Measurements from ENCODE around the gene OR4Q2. TPM values are rescaled to one million over a fixed set of nuclear protein-coding genes. Genes with fewer than 3 reads are reported as not detected.

The OR4Q2 gene
- total RNA-seq, 3 donors from 2014 or later = not detected

DNA sequence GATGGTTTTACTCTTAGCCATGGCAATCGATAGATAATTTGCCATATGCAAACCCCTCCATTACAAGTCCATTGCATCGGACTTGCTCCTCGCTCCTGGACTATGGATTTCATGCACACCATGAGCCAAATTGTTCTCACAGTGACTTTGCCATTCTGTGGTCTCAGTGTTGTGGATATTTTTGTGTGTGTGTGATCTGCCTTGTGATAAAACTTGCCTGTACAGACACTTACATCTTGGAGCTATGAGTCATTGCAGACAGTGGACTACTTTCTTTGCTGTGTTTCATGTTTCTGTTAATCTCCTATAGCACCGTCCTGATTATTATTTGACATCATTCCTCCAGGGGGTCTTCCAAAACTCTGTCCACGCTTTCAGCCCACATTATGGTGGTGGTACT is 42.3 kb downstream of the OR4Q2 start:
- no peak overlapping the region for H3K27ac ChIP-seq
- H3K4me1 ChIP-seq = no peaks in the 10 kb centered on the region
- DNase-seq (ENCODE audit: low spot score in 2 of 2) = no peak
- TF ChIP-seq, protein P1, sequence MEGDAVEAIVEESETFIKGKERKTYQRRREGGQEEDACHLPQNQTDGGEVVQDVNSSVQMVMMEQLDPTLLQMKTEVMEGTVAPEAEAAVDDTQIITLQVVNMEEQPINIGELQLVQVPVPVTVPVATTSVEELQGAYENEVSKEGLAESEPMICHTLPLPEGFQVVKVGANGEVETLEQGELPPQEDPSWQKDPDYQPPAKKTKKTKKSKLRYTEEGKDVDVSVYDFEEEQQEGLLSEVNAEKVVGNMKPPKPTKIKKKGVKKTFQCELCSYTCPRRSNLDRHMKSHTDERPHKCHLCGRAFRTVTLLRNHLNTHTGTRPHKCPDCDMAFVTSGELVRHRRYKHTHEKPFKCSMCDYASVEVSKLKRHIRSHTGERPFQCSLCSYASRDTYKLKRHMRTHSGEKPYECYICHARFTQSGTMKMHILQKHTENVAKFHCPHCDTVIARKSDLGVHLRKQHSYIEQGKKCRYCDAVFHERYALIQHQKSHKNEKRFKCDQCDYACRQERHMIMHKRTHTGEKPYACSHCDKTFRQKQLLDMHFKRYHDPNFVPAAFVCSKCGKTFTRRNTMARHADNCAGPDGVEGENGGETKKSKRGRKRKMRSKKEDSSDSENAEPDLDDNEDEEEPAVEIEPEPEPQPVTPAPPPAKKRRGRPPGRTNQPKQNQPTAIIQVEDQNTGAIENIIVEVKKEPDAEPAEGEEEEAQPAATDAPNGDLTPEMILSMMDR (IDR thresholded peaks at IDR 0.05) = no peak
- TF ChIP-seq POLR2A (IDR thresholded peaks at IDR 0.05) (no peak), POLR2AphosphoS5 (IDR thresholded peaks at IDR 0.05) (no peak)
- no peaks in the 10 kb centered on the region for H3K36me3 ChIP-seq
- no peak overlapping the region for H3K4me3 ChIP-seq
- intact Hi-C loops (cut with DNase I; ENCODE audit: low total_unique reads) = no loop called here
- no peaks in the 10 kb centered on the region for H3K9me3 ChIP-seq
- H3K27me3 ChIP-seq = no peaks in the 10 kb centered on the region

DNA sequence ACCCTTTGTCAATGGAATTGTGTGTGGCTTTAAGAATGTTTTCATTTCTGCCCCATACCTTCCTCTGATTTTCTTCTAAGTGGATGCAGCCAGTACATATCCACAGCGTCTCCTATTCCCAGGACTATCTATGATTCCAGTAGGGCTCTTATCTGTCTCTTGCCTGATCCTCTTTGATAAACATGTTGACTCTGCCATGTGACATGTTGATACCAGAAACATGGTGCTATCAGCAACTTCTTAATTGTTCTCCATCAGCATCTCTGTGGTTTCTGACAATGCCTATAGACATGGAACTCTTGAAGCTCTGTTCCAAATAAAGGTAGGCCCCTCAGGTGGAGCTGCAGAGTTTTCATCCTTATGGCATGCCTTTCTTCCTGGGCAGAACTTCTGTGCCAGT is 46.2 kb downstream of the OR4Q2 start:
- Histone ChIP-seq H3K36me3 (no peaks in the 10 kb centered on the region), H3K9me3 (no peaks in the 10 kb centered on the region), H3K4me1 (no peaks in the 10 kb centered on the region), H3K27me3 (no peaks in the 10 kb centered on the region), H3K27ac (no peak overlapping the region), H3K4me3 (no peak overlapping the region)
- TF ChIP-seq POLR2A (IDR thresholded peaks at IDR 0.05) = no peak
- no peak for TF ChIP-seq POLR2AphosphoS5 (IDR thresholded peaks at IDR 0.05)
- TF ChIP-seq, protein P1 (IDR thresholded peaks at IDR 0.05) = no peak
- intact Hi-C loops (cut with DNase I; ENCODE audit: low total_unique reads) = no loop called here
- no peak for DNase-seq (ENCODE audit: low spot score in 2 of 2)

Other genes with a start within 250 kb of the OR4Q2 start
- gene OR4M1, start 228.7 kb upstream of the OR4Q2 start, total RNA-seq = not detected
- gene OR4N2, start 198.4 kb upstream of the OR4Q2 start, total RNA-seq = not detected
- not detected for gene OR4K2, start 127.0 kb upstream of the OR4Q2 start, total RNA-seq
- gene OR4K5, start 81.6 kb upstream of the OR4Q2 start, total RNA-seq = not detected
- gene OR4K1, start 71.2 kb upstream of the OR4Q2 start, total RNA-seq = not detected
- gene OR4K15, start 26.6 kb upstream of the OR4Q2 start, total RNA-seq = not detected
- gene OR4K14, start 17.1 kb downstream of the OR4Q2 start, total RNA-seq = not detected
- not detected for gene OR4K13, start 33.9 kb downstream of the OR4Q2 start, total RNA-seq
- gene OR4L1, start 57.9 kb downstream of the OR4Q2 start, total RNA-seq = not detected
- gene OR4K17, start 108.6 kb downstream of the OR4Q2 start, total RNA-seq = not detected
- not detected for gene OR4N5, start 136.7 kb downstream of the OR4Q2 start, total RNA-seq
- not detected for gene OR11G2, start 188.7 kb downstream of the OR4Q2 start, total RNA-seq
- not detected for gene OR11H6, start 221.5 kb downstream of the OR4Q2 start, total RNA-seq
- gene OR11H7, start 226.8 kb downstream of the OR4Q2 start, total RNA-seq = not detected
- gene OR11H4, start 237.1 kb downstream of the OR4Q2 start, total RNA-seq = not detected